ENCODE data around the gene ACSS1.

ACSS1 gene

GRCh38 chr20:25030649-25031207, 27.2 kb downstream of the ACSS1 start:
- DNase-seq = no peak

- DNase-seq = no peak
Measured at GRCh38 chr20:25030007-25030648, 27.8 kb downstream of the ACSS1 start.

GRCh38 chr20:25025986-25026605, 31.8 kb downstream of the ACSS1 start:
- DNase-seq = no peak

GRCh38 chr20:25025091-25025861, 32.7 kb downstream of the ACSS1 start:
- no peak for DNase-seq

- no peak for DNase-seq
Measured at GRCh38 chr20:25024171-25024570, 33.8 kb downstream of the ACSS1 start.

- no peak for DNase-seq
Measured at GRCh38 chr20:25023356-25023755, 34.6 kb downstream of the ACSS1 start.

- no peak for DNase-seq
Measured at GRCh38 chr20:25022680-25023079, 35.3 kb downstream of the ACSS1 start.

- no peak for DNase-seq
Measured at GRCh38 chr20:25021336-25021735, 36.6 kb downstream of the ACSS1 start.

- DNase-seq = no peak
Measured at GRCh38 chr20:25020901-25021301, 37.0 kb downstream of the ACSS1 start.

GRCh38 chr20:25020345-25020744, 37.6 kb downstream of the ACSS1 start:
- DNase-seq = no peak

- DNase-seq = no peak
Measured at GRCh38 chr20:25019381-25020155, 38.4 kb downstream of the ACSS1 start.

- no peak for DNase-seq
Measured at GRCh38 chr20:25018841-25019240, 39.1 kb downstream of the ACSS1 start.

GRCh38 chr20:25018425-25018824, 39.5 kb downstream of the ACSS1 start:
- DNase-seq = no peak

GRCh38 chr20:25017257-25017803, 40.6 kb downstream of the ACSS1 start:
- DNase-seq = peak in 1 of 5 donors; percentile 2

- DNase-seq = no peak
Measured at GRCh38 chr20:25016471-25016870, 41.5 kb downstream of the ACSS1 start.

- DNase-seq = peak in 1 of 5 donors; percentile 1
Measured at GRCh38 chr20:25015986-25016385, 42.0 kb downstream of the ACSS1 start.

GRCh38 chr20:25014816-25015215, 43.1 kb downstream of the ACSS1 start:
- DNase-seq = peak in 1 of 5 donors; percentile 9

GRCh38 chr20:25013478-25014380, 44.2 kb downstream of the ACSS1 start:
- DNase-seq = peak in 1 of 5 donors; percentile 9

- DNase-seq = peak in 1 of 5 donors; percentile 6
Measured at GRCh38 chr20:25012616-25013189, 45.2 kb downstream of the ACSS1 start.

- DNase-seq = peak in 1 of 5 donors; percentile 2
Measured at GRCh38 chr20:25011831-25012241, 46.1 kb downstream of the ACSS1 start.

- DNase-seq = peak in 1 of 5 donors; percentile 1
Measured at GRCh38 chr20:25011261-25011660, 46.7 kb downstream of the ACSS1 start.
